Measurements from ENCODE around the gene FSTL3.

Gene FSTL3

GRCh38 chr19:644363-644762 is 31.8 kb upstream of the FSTL3 start:
- DNase-seq (ENCODE audit: low read depth), result no peak

GRCh38 chr19:644789-645188 is 31.4 kb upstream of the FSTL3 start:
- no peak for DNase-seq (ENCODE audit: low read depth)
- no peak overlapping the region for H3K4me3 ChIP-seq (ENCODE audit: low read depth, low read length)

More at GRCh38 chr19:644363-644762, 31.8 kb upstream of the FSTL3 start:
- no peak overlapping the region for H3K4me3 ChIP-seq (ENCODE audit: low read depth, low read length)

- DNase-seq (ENCODE audit: low read depth), result no peak
- no peak overlapping the region for H3K4me3 ChIP-seq (ENCODE audit: low read depth, low read length)
Measured at GRCh38 chr19:645912-646778, 30.0 kb upstream of the FSTL3 start.

GRCh38 chr19:646779-647565 is 29.2 kb upstream of the FSTL3 start:
- no peak overlapping the region for H3K4me3 ChIP-seq (ENCODE audit: low read depth, low read length)
- DNase-seq (ENCODE audit: low read depth), result no peak

GRCh38 chr19:647566-648284 is 28.5 kb upstream of the FSTL3 start:
- no peak overlapping the region for H3K4me3 ChIP-seq (ENCODE audit: low read depth, low read length)
- no peak for DNase-seq (ENCODE audit: low read depth)

GRCh38 chr19:648305-648704 is 27.9 kb upstream of the FSTL3 start:
- no peak for DNase-seq (ENCODE audit: low read depth)
- H3K4me3 ChIP-seq (ENCODE audit: low read depth, low read length), result no peak overlapping the region

- no peak overlapping the region for H3K4me3 ChIP-seq (ENCODE audit: low read depth, low read length)
- DNase-seq (ENCODE audit: low read depth), result no peak
Measured at GRCh38 chr19:648904-649801, 27.0 kb upstream of the FSTL3 start.

GRCh38 chr19:650121-650520 is 26.1 kb upstream of the FSTL3 start:
- no peak overlapping the region for H3K4me3 ChIP-seq (ENCODE audit: low read depth, low read length)
- no peak for DNase-seq (ENCODE audit: low read depth)

GRCh38 chr19:651114-651818 is 24.9 kb upstream of the FSTL3 start:
- no peak for DNase-seq (ENCODE audit: low read depth)
- no peak overlapping the region for H3K4me3 ChIP-seq (ENCODE audit: low read depth, low read length)

GRCh38 chr19:651991-652390 is 24.2 kb upstream of the FSTL3 start:
- no peak for DNase-seq (ENCODE audit: low read depth)
- no peak overlapping the region for H3K4me3 ChIP-seq (ENCODE audit: low read depth, low read length)

GRCh38 chr19:652467-653389 is 23.5 kb upstream of the FSTL3 start:
- DNase-seq (ENCODE audit: low read depth), result no peak
- no peak overlapping the region for H3K4me3 ChIP-seq (ENCODE audit: low read depth, low read length)

GRCh38 chr19:653425-653824 is 22.8 kb upstream of the FSTL3 start:
- no peak overlapping the region for H3K4me3 ChIP-seq (ENCODE audit: low read depth, low read length)
- no peak for DNase-seq (ENCODE audit: low read depth)

- no peak for DNase-seq (ENCODE audit: low read depth)
Measured at GRCh38 chr19:655691-656090, 20.5 kb upstream of the FSTL3 start.

GRCh38 chr19:656751-657559 is 19.2 kb upstream of the FSTL3 start:
- no peak for DNase-seq (ENCODE audit: low read depth)
- no peak overlapping the region for H3K4me3 ChIP-seq (ENCODE audit: low read depth, low read length)

More at GRCh38 chr19:655691-656090, 20.5 kb upstream of the FSTL3 start:
- no peak overlapping the region for H3K4me3 ChIP-seq (ENCODE audit: low read depth, low read length)

- DNase-seq (ENCODE audit: low read depth), result no peak
- no peak overlapping the region for H3K4me3 ChIP-seq (ENCODE audit: low read depth, low read length)
Measured at GRCh38 chr19:657611-658010, 18.6 kb upstream of the FSTL3 start.

GRCh38 chr19:658059-658839 is 17.9 kb upstream of the FSTL3 start:
- DNase-seq (ENCODE audit: low read depth), result no peak
- H3K4me3 ChIP-seq (ENCODE audit: low read depth, low read length), result no peak overlapping the region

All from skeletal muscle cell (primary cell).